ENCODE results near the gene OBI1.

The OBI1 gene, protein sequence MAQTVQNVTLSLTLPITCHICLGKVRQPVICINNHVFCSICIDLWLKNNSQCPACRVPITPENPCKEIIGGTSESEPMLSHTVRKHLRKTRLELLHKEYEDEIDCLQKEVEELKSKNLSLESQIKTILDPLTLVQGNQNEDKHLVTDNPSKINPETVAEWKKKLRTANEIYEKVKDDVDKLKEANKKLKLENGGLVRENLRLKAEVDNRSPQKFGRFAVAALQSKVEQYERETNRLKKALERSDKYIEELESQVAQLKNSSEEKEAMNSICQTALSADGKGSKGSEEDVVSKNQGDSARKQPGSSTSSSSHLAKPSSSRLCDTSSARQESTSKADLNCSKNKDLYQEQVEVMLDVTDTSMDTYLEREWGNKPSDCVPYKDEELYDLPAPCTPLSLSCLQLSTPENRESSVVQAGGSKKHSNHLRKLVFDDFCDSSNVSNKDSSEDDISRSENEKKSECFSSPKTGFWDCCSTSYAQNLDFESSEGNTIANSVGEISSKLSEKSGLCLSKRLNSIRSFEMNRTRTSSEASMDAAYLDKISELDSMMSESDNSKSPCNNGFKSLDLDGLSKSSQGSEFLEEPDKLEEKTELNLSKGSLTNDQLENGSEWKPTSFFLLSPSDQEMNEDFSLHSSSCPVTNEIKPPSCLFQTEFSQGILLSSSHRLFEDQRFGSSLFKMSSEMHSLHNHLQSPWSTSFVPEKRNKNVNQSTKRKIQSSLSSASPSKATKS

DNA sequence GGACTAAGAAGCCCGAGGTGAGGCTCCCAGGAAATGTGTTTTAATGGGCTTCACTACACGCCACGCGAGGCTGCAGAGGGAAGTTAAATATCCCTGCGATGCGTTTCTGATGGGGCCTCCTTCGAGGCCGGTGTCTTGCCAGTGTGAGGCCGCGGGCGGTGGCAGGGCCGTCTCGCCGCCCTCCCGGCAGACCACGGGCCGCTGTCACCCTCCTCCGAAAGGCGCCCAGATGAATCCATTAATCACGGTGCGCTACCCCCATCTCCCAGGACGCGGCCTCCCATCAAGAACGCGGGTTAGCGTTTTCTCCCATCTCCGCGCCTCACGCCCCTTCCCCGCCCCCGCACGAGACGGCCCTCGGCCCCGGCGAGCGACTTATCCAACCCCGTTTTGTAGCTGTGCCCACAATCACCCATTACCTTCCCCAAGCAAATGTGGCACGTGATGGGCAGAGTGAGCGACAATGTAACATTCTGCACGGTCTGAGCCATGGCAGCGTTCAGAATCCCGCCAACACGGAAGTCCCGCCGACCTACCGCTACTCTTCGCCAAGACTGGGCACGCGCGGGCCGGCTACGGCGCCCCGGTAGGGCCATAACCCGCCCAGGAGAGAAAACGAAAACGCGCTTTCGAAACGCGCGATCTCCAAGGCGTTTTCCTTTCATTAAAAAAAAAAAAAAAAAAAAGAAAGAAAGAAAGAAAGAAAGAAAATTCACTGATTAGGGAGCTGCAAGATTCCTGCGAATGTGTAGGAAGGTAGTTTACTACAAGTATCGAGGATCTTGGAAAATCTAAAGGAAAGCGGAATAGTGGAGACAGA, at the start of gene OBI1:
OBI1 (minus strand) TSS at position 526 of the 820 bp plus-strand sequence; CDS start at position 491, 35 bp downstream.
- peak; percentile 78 to 83 for DNase-seq (ENCODE audit: low read depth in 1 of 2, low spot score in 1 of 2)

DNA sequence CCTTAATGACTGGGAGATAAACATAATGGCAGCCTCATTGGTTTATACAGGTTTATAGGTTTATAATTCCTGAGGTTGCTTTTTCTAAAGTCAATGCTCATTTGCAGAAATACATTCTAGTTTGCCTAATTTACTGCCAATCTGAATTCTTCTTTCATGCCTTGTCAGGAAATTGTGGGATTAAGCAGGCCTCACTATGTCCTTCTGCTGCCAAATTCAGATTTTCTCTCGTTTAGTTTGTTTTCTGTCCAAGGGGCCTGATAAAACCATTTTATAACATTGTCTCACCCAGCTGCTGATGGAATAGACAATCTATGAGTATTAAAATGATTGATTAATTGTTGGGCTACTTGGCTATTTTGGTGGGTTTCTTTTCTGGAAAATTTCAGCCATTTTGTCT, 42.4 kb upstream of the OBI1 start:
- DNase-seq (ENCODE audit: low read depth in 1 of 2, low spot score in 1 of 2): no peak

DNA sequence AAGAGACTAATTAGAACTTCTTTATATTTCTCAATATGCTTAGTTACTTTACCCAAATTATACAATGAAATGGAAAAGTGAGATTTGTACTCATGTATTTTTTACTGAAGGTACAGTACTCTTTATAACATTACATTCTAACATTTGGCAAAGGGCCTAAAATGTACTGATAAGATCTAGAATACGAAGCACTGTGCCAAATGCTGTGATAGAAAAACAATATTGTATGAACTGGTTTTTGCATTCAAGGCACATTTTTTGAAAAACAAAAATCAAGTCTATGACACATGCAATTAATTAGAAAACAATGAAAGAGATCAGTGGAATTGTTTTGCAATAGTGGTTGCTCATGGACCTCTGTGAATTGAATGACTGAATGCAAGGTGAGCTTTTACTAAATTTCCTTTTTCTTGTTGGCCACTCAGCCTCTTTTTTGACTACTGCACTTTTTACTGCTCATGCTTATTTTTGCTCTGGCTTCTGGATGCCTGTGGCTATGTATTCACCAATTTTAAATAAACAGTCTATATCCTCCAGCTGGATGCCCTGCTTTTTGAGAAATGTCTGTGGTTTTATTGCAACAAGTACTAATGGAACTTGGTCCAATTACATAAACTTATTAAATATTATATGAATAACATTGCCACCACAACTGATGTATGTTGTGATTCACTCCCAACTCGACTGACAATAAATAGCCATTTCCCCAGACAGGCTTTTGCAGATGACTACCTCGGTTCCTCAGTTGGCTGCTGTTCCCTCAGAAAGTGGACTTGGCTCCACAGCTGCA, 41.4 kb upstream of the OBI1 start:
- DNase-seq (ENCODE audit: low read depth in 1 of 2, low spot score in 1 of 2): no peak

DNA sequence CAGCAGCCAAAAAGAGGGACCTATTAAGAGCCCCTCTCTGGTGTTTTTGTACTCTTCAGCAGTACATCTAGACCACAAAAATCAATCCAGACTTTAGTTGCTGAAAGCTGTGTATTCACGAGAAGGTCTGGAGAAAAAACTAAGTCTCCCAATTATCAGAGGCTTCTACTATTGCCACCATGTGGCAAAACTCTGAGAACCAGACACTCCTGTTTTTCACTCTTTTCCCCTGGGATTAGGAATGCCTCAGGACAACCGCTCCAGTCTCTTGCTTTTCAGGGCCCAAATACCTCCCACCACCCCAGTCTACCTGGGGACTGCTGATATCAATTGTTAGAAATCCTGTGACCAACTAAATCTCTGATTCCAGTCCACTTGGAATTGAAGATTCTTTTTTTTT, 30.1 kb upstream of the OBI1 start:
- no peak for DNase-seq (ENCODE audit: low read depth in 1 of 2, low spot score in 1 of 2)

DNA sequence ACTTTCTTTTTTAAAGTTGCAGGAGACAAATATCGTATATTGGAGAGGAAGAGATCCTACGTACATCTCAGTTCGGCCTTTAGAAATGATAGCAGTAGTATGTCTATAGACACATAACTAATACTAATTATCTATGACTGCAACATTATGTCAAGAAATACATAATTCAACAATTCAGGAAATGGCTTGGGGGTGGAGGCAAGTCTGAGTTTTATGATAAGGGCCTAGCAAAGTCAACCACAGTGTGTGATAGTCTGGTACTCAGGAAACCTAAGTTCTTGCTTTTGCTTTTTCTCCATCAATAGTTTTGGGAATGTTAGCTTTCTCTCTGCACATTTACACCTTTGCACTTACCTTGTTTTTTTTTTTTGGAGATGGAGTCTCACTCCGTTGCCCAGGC, 27.5 kb upstream of the OBI1 start:
- no peak for DNase-seq (ENCODE audit: low read depth in 1 of 2, low spot score in 1 of 2)

DNA sequence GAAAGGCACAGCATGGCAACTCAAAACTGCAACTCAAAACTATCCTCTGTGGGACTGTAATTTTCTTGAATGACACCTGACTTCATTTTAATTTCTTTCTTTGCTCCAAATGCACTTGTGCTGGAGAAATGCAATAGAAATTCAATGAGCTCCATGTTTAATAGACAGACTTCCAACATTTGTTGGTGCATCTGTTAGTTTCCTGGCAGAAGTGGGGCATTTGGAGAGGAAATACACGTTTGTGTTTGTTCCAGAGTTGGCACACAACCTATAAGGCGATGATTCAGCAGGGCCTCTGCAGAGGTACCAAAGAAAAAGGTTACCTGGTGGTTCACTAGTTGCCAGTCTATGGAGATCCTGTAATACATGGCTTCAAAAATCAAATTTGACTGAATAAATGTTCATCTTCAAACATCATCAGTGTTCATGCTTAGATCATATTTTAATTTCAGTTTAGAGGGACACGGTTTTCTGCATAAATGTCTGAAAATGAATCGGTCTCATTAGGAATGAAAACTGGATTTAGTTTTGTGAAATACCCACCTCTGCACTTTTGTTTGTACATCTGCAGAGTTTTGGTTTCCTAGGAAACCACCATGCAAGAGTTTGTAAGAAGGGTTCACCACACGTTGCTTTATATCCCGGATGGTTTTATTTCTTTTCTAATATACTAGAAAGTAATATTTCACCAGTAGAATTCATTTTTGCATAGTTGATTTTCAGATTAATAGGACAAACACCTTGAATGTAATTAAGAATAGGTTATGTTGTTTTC, 21.8 kb upstream of the OBI1 start:
- no peak for DNase-seq (ENCODE audit: low read depth in 1 of 2, low spot score in 1 of 2)

DNA sequence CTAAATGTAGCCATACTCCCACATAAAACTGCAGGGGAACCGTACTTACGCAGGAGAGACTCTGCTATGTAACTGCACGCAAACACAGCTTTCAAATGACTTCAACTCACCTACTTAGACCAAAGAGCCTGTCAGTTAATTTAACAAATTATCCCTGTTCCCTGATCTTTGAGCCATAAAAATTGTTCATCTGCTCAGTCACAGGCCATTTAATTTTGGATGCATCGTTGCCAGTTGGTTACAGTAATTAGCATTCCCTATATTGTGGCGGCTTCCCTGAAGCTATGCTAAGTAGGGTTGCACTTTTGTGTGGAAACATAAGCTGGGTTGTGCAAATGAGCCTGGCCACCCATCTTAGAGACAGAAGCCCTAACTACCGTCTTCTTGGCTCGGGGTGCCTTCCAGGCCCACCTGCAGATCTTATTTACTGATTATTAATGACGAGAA, 21.2 kb upstream of the OBI1 start:
- no peak for DNase-seq (ENCODE audit: low read depth in 1 of 2, low spot score in 1 of 2)

DNA sequence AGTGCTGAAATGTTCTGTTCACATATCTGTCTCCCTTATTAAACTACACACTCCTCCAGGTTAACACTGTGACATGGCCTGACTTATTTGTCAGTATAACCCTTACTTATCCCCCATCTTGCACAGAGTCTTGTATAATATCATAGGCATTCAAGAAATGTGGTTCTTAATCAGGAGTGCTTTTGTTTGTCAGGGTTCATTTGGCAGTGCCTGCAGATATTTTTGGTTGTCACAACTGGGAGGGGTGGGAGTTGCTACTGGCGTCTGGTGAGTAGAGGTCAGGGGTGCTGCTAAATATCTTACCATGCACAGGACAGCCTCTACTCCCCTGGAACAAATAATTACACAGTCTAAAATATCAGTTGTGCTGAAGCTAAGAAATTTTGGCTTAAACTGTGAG, 20.4 kb upstream of the OBI1 start:
- DNase-seq (ENCODE audit: low read depth in 1 of 2, low spot score in 1 of 2): no peak

DNA sequence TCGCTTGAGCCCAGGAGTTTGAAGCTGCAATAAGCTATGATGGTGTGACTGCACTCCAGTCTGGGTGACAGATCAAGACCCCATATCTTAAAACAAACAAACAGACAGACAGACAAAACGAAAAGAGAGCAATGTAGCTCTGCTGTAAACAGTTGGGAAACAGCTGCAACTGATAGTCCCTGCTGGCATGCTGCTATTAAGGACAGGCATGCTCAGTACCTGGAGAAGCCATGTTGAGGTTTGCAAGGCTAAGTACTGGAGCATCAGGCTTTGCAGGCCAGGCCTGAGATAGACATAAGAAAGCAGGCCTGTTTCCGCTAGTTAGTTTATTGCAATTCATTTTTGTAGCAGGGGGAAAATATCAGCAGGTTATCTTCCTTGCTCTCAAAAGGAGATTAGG, 16.2 kb upstream of the OBI1 start:
- no peak for DNase-seq (ENCODE audit: low read depth in 1 of 2, low spot score in 1 of 2)

DNA sequence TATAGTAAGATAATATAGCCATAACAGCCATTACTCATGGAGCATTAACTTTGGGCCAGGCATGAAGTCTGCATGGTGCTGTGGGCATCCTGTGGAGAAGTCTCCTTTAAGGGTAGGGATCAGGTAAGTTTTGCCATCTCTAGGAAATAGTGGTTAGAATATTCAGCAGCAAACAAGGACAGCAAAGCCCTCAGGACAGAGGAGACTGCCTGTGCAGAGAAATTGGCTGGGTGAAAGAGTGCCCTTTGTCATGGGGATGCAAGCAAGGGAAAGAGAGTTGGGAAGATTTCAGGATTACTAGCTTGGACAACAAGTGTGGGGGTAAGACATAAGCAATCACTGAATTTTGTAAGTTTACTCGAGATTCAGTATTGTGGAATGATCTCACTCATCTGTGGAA, 15.7 kb upstream of the OBI1 start:
- DNase-seq (ENCODE audit: low read depth in 1 of 2, low spot score in 1 of 2): no peak

DNA sequence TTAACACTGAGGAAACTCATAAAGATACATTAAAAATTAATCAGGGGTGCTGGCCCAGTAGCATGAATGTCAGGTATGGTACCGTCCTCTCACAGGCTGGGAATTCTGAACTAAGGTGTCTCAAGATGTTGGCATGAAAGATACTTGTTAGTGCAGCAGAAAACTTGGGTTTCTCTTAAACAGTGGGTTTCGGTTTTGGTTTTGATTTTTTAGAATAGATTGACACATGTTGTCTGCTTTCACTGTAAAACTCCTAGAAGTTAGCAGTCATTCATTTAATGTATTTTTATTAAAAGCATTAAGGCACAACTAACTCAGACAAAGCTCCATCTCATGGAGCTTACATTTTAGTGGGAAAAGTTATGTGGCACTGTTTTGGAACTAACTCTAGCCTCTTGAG, 3.5 kb upstream of the OBI1 start:
- DNase-seq (ENCODE audit: low read depth in 1 of 2, low spot score in 1 of 2): no peak

DNA sequence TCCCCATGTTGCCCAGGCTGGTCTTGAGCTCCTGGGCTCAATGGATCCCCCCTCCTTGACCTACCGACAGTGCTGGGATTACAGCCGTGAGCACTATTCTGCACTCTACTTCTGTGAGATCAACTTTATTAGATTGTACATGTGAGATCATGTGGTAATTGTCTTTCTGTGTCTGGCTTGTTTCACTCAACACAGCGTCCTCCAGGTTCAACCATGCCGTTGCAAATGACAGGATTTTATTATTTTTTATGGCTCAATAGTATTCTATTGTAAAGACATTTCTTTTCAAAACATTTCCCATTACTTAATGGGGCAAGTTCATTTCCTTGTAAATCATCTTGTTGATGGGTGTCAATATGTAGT, 1.5 kb upstream of the OBI1 start:
- DNase-seq (ENCODE audit: low read depth in 1 of 2, low spot score in 1 of 2): peak in 1 of 2 donors; percentile 0

DNA sequence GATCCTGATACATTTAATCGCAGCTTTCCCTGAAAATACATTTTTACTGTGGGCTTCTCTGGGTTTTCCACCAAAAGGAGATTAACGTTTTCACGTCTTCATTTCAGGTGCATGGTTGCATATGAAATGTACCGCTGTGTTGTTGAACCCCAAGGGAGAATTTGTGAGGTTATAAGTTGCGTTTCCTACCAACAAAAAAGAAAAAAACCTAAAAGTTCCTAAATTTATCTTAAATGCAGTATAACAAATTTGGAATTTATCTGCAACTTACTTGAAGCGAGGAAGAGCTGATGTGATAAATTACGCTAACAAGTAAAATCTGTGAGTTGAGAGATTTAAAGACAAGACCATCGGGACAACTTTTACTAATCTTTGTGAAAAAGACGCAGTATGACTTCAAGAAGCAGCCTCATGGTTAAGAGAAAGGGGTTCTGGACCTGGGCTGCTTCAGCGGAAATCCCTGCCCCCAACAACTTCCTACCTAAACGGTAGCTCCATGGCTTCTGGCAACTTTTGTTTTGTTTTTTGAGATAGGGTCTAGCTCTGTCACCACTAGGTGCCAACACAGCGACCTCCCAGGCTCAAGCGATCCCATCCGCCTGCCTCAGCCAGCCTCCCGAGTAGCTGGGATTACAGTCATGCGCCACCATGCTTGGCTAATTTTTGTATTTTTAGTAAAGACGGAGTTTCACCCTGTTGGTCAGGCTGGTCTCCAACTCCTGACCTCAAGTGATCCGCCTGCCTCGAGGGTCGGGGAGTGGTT, 958 bp upstream of the OBI1 start:
- peak in 1 of 2 donors; percentile 3 for DNase-seq (ENCODE audit: low read depth in 1 of 2, low spot score in 1 of 2)

DNA sequence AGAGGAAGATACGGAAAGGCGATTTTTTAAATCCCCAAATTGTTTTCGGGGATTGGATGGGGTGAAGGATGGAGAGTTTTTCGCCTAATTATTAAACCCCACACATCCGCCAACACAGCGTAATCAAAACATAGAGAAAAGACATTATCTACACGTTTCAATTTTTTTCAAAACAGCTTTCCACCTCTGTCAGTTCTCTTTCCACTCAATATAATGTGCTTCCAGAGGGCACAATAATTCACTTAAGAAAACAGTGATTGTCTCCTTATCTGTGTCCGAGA, 435 bp upstream of the OBI1 start:
- no peak for DNase-seq (ENCODE audit: low read depth in 1 of 2, low spot score in 1 of 2)

DNA sequence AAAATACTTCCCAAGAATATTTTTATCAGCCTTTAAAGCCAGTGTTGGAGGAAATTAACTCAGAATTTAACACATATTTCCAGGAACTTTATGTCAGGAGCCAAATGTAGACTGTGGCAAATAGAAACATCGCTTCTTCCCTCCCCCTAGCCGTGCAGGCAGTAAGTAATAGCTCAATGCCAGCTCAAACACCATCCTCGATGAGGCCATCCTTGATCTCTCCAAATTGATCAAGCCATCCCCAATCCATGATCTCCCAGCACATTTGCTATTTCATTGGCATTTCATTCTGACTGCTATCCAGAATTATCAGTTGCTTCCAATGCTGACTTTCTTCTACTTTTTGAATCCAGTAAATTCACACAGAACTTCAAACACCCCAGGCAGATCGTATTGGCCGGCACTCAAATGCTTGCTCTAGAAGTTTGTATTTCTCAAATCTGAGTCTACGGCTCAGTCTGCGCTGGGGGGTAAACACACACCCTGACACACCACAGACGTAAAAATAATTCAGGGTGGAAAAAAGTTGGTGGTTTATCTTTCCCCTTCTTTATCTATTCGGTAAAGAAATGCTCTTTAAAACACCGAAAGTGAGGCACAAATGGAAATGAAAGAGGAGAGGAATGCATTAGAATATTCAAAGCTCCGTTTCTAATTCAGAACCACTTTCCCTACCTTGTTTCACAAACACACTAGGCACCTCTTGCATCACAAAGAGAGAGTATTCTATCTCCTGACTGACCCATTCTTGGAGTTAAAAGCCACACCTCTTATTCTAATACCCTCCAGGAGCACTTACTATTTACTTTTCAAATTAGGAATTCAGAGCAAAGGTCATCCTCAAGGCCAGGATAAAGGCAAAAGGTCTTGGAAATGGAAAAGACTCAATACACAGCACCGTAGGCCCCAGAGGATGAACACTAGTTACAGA, 991 bp downstream of the OBI1 start:
- DNase-seq (ENCODE audit: low read depth in 1 of 2, low spot score in 1 of 2): no peak

DNA sequence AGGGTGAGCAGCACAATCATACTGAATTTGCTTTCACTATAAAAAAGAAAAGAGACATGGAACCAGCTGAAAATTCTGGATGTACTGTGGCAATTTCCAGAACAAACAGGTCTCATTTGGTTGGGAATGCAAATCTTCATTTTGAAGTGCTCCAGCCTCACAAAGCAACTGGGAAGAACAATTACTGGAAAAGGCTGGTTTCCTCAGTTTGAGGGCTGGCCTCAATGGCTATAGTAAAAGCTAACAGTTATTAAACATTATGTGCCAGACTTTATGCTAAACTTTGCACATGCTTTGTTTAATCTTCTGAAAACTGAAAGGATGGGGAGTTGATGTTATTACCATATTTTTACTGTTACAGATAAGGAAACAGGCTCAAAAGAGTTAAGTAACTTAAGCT, 3.0 kb downstream of the OBI1 start:
- no peak for DNase-seq (ENCODE audit: low read depth in 1 of 2, low spot score in 1 of 2)

DNA sequence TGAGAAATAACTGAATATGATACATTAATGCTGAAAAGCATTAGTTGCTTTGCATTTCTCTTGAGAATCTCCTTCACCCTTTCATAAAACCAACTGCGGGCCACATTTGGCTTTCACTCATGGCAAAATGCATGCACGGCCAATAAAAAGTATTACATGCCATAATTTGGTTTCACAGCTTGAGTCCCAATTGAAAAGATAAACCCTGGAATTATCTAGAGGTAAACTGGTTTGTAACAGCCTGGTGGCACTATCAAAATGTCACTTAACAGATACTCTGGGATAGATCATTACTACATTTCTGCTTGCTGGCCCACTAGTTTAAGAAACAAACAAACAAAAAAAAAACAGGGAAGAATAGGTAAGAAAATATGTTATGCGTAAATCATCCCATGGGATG, 3.9 kb downstream of the OBI1 start:
- DNase-seq (ENCODE audit: low read depth in 1 of 2, low spot score in 1 of 2): no peak

DNA sequence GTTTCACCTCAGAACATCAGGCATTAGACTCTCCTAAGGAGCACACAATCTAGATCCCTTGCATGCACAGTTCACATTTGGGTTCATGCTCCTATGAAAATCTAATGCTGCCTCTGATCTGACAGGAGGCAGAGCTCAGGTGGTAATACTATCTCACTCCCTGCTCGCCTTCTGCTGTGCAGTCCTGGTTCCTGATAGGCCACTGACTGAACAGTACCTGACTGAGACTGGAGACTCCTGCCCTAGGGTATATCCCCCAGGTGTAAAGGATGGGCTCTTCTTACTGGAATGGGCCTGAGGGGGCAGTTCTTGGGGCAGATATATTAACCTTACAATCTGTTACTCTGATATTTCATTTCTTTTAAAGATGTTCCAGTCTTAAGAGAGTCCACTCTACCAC, 6.3 kb downstream of the OBI1 start:
- DNase-seq (ENCODE audit: low read depth in 1 of 2, low spot score in 1 of 2): no peak

DNA sequence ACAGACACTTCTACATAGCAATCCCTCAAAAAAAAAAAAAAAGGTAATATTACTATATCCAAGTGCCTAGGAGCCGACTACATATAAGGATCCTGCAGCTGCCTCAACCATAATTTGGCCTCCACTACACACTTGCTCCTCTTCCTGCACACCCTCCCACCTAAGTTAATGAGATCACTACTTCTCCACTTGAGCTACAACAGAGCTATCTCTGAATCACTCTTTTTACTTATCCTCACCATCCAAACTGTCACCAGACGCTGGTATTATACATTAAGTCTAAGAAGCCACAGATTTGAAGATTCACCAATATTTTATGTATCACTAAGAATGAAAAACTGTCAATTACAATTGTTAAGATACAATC, 8.3 kb downstream of the OBI1 start:
- DNase-seq (ENCODE audit: low read depth in 1 of 2, low spot score in 1 of 2): no peak
